GM12878 (cell line): ENCODE data around the gene EYA2.

Experiments used
- ASH2L ChIP-seq: fragments of 300-600, 200-600 bp; sonication (generic); IDR thresholded peaks from 2 replicates; pipeline ENCODE4 v1.6.1; 2017; ENCODE audit warnings: low read depth, mild to moderate bottlenecking, borderline replicate concordance
- CBX5 ChIP-seq: sonication (generic); IDR thresholded peaks from 2 replicates; pipeline ENCODE4 v1.6.1; 2016; ENCODE audit warnings: low read depth, moderate library complexity, mild to moderate bottlenecking, inconsistent platforms
- CEBPB ChIP-seq, 2 experiments: fragments of 150-350 bp in 1 of 2; IDR thresholded peaks; 2 replicates each; pipeline ENCODE4 v1.6.1; 2012 to 2014; ENCODE audit warnings: low read depth in 2 of 2, low read length in 2 of 2, borderline replicate concordance in 1 of 2, inconsistent platforms in 1 of 2
- EGR1 ChIP-seq, 2 experiments: IDR thresholded peaks; 1 replicate in 1 of 2; 2 replicates in 1 of 2; pipeline ENCODE4 v1.6.1; 2011 to 2012; ENCODE audit warnings: low read depth in 2 of 2, low read length in 2 of 2, borderline replicate concordance in 1 of 2, mild to moderate bottlenecking in 1 of 2, moderate library complexity in 1 of 2
- ETV6 ChIP-seq, 2 experiments: fragments of 450-650 bp in 1 of 2; IDR thresholded peaks in 1 of 2; conservative IDR thresholded peaks in 1 of 2; 2 replicates each; pipeline ENCODE4 v1.6.1; 2014; ENCODE audit warnings: antibody characterized with exemption in 1 of 2, borderline replicate concordance in 1 of 2, low read depth in 1 of 2, mild to moderate bottlenecking in 1 of 2, moderate library complexity in 1 of 2
- EZH2 ChIP-seq: IDR thresholded peaks from 2 replicates; pipeline ENCODE4 v1.6.1; 2012; ENCODE audit warnings: low read depth, mild to moderate bottlenecking, control low read depth, inconsistent platforms, low read length, borderline replicate concordance; ENCODE audit not compliant: control insufficient read depth
- HDAC2 ChIP-seq: fragments of 200-600 bp; sonication (generic); IDR thresholded peaks from 2 replicates; pipeline ENCODE4 v1.6.1; 2017
- JUND ChIP-seq: IDR thresholded peaks from 2 replicates; pipeline ENCODE4 v1.6.1; 2012; ENCODE audit warnings: low read depth, mild to moderate bottlenecking, low read length, improper control_type of control experiment, moderate library complexity
- MYC ChIP-seq: IDR thresholded peaks from 2 replicates; pipeline ENCODE4 v1.6.1; 2011; ENCODE audit warnings: mild to moderate bottlenecking, low read length, moderate library complexity, inconsistent platforms; ENCODE audit not compliant: insufficient read depth, insufficient replicate concordance, insufficient read length, severe bottlenecking
- POLR2AphosphoS5 ChIP-seq: IDR thresholded peaks from 2 replicates; pipeline ENCODE4 v1.6.1; 2011; ENCODE audit warnings: mild to moderate bottlenecking, low read length, inconsistent platforms
- TF ChIP-seq, protein P1 (sequence below), 3 experiments: IDR thresholded peaks in 2 of 3; conservative IDR thresholded peaks in 1 of 3; 2 replicates each; pipeline ENCODE4 v1.5.1; 2011; ENCODE audit warnings: low read depth in 3 of 3, low read length in 3 of 3, mild to moderate bottlenecking in 3 of 3, control low read depth in 2 of 3, moderate library complexity in 2 of 3, inconsistent platforms in 1 of 3, mixed read lengths in 1 of 3; ENCODE audit not compliant: control insufficient read depth in 2 of 3, insufficient read depth in 1 of 3; ENCODE audit errors: extremely low read depth in 1 of 3
- TF ChIP-seq, protein P2 (sequence below): fragments of 450-650 bp; IDR thresholded peaks from 2 replicates; pipeline ENCODE4 v1.6.1; 2017; ENCODE audit warnings: mild to moderate bottlenecking

DNA sequence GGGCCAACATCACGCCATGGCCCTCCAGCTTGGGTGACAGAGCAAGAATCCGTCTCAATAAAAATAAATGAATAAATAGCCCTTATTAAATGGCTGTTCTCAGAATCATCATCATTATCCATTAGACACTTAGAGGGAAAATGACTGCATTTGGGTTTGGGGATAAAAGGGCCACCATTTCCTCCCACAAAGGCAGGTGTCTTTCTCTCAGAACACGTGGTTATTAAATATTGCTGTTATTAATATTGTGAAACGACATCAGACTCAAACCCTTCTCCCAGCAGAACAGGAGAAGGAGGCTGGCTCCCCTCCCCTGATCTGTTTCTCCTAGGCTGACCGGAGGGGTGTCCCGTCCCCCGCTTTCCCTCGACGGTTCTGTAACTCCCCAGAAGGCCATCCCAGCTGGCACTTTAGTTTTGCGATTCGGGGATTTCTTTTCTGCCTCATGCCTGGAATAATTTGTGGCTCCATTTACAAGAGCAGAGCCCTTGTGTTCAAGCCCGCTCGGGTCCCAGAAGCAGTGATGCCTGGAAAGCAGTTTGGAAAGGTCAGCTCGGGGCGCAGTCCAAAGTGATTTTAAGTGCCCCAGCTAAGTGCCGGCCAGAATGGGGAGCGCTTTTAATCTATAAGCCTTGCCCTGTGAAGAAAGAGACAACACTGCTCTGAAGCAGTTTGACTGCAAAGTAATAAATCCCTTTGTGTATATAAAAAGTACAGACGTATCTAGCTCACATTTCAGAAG lies 41.9 kb downstream of the EYA2 start:
- TF ChIP-seq HDAC2, result no peak
- TF ChIP-seq POLR2AphosphoS5, result no peak
- TF ChIP-seq, protein P1, sequence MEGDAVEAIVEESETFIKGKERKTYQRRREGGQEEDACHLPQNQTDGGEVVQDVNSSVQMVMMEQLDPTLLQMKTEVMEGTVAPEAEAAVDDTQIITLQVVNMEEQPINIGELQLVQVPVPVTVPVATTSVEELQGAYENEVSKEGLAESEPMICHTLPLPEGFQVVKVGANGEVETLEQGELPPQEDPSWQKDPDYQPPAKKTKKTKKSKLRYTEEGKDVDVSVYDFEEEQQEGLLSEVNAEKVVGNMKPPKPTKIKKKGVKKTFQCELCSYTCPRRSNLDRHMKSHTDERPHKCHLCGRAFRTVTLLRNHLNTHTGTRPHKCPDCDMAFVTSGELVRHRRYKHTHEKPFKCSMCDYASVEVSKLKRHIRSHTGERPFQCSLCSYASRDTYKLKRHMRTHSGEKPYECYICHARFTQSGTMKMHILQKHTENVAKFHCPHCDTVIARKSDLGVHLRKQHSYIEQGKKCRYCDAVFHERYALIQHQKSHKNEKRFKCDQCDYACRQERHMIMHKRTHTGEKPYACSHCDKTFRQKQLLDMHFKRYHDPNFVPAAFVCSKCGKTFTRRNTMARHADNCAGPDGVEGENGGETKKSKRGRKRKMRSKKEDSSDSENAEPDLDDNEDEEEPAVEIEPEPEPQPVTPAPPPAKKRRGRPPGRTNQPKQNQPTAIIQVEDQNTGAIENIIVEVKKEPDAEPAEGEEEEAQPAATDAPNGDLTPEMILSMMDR (IDR thresholded peaks at IDR 0.05 in 2 of 3, conservative IDR thresholded peaks at IDR 0.05 in 1 of 3; ENCODE audit: control insufficient read depth in 2 of 3, extremely low read depth in 1 of 3, insufficient read depth in 1 of 3, low read depth in 3 of 3, low read length in 3 of 3), result no peak
- TF ChIP-seq ASH2L, result no peak
- no peak for TF ChIP-seq EGR1 (IDR thresholded peaks at IDR 0.05; ENCODE audit: borderline replicate concordance in 1 of 2, low read depth in 2 of 2, low read length in 2 of 2)
- TF ChIP-seq EZH2, result no peak
- TF ChIP-seq JUND, result no peak
- no peak for TF ChIP-seq ETV6 (conservative IDR thresholded peaks at IDR 0.05 in 1 of 2, IDR thresholded peaks at IDR 0.05 in 1 of 2; ENCODE audit: borderline replicate concordance in 1 of 2, low read depth in 1 of 2)
- no peak for TF ChIP-seq CEBPB (IDR thresholded peaks at IDR 0.05; ENCODE audit: borderline replicate concordance in 1 of 2, low read depth in 2 of 2, low read length in 2 of 2)
- TF ChIP-seq, protein P2, sequence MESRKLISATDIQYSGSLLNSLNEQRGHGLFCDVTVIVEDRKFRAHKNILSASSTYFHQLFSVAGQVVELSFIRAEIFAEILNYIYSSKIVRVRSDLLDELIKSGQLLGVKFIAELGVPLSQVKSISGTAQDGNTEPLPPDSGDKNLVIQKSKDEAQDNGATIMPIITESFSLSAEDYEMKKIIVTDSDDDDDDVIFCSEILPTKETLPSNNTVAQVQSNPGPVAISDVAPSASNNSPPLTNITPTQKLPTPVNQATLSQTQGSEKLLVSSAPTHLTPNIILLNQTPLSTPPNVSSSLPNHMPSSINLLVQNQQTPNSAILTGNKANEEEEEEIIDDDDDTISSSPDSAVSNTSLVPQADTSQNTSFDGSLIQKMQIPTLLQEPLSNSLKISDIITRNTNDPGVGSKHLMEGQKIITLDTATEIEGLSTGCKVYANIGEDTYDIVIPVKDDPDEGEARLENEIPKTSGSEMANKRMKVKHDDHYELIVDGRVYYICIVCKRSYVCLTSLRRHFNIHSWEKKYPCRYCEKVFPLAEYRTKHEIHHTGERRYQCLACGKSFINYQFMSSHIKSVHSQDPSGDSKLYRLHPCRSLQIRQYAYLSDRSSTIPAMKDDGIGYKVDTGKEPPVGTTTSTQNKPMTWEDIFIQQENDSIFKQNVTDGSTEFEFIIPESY, result no peak
- TF ChIP-seq CBX5, result no peak
- no peak for TF ChIP-seq MYC
